Gastrocnemius medialis (tissue), 4 donors: ENCODE data around the gene NCOR2. TPM values are rescaled to one million over a fixed set of nuclear protein-coding genes. Genes with fewer than 3 reads are reported as not detected.

Experiments used
- ATAC-seq, 2 donors: fragments of 150-250 bp; one replicate each; pipeline ENCODE4 v1.9.1; 2016
- DNase-seq, 2 donors: peaks; one replicate each; pipeline ENCODE4 v3.0.0-alpha.2; 2019
- H3K27ac ChIP-seq, 4 donors: fragments of 200-600 bp; sonication (generic); 1 replicate in 1 of 4; 2 replicates in 3 of 4; pipeline ENCODE4 v1.5.1; 2016 to 2018; ENCODE audit warnings: mild to moderate bottlenecking in 2 of 4, moderate library complexity in 1 of 4
- H3K27me3 ChIP-seq, 3 donors: fragments of 200-600 bp; sonication (generic) in 2 of 3; 1 replicate in 1 of 3; 2 replicates in 2 of 3; pipeline versions ENCODE4 v1.5.1 to v1.6.0; 2016 to 2019; ENCODE audit warnings: mild to moderate bottlenecking in 1 of 3, moderate library complexity in 1 of 3
- H3K36me3 ChIP-seq, 2 donors: fragments of 200-600 bp; sonication (generic) in 1 of 2; one replicate each; pipeline ENCODE4 v1.5.1; 2017 to 2018
- H3K4me1 ChIP-seq, 2 donors: fragments of 200-600 bp; sonication (generic) in 1 of 2; one replicate each; pipeline ENCODE4 v1.5.1; 2016 to 2017; ENCODE audit warnings: mild to moderate bottlenecking in 2 of 2
- H3K4me3 ChIP-seq, 4 donors: fragments of 200-600 bp; sonication (generic) in 3 of 4; 1 replicate in 1 of 4; 2 replicates in 3 of 4; pipeline ENCODE4 v1.5.1; 2016 to 2019; ENCODE audit warnings: mild to moderate bottlenecking in 2 of 4
- H3K9me3 ChIP-seq, 3 donors: fragments of 200-600 bp; sonication (generic) in 2 of 3; 1 replicate in 1 of 3; 2 replicates in 2 of 3; pipeline ENCODE4 v1.5.1; 2016 to 2019
- CTCF ChIP-seq, 5 experiments: fragments of 450-650 bp in 3 of 5; fragments of 200-600 bp in 2 of 5; sonication (generic) in 2 of 5; IDR thresholded peaks in 4 of 5; conservative IDR thresholded peaks in 1 of 5; 1 replicate in 4 of 5; 2 replicates in 1 of 5; pipeline ENCODE4 v1.5.1; 2016 to 2019; ENCODE audit warnings: antibody characterized with exemption in 5 of 5, mild to moderate bottlenecking in 3 of 5, moderate library complexity in 3 of 5
- POLR2A ChIP-seq, 2 donors: fragments of 450-650 bp; IDR thresholded peaks; one replicate each; pipeline ENCODE4 v1.6.1; 2017; ENCODE audit warnings: antibody characterized with exemption in 2 of 2, mild to moderate bottlenecking in 2 of 2, moderate library complexity in 2 of 2
- in situ Hi-C, 4 donors: fragments of 200-750 bp; cut with MboI; loops; one replicate each; pipeline versions ENCODE4 v1.15.0 to v1.8.0; 2017; ENCODE audit warnings: low sequenced_read_pairs in 4 of 4
- intact Hi-C: fragments of 100-400 bp; cut with DNase I; formaldehyde crosslinking; loops from one replicate; pipeline ENCODE4 v1.15.1; 2023; ENCODE audit warnings: low total_unique reads
- total RNA-seq, 4 donors: library from RNA; depleted of rRNA; stranded (reverse); fragments of >200 nt; gene quantifications; one replicate each; pipeline versions ENCODE4 v1.1.0 to v1.2.3, GENCODE V29; 2016

NCOR2 gene
- total RNA-seq, 4 donors from 2014 or later, result 37.7 to 123 (median 105) TPM

GRCh38 chr12:124577374-124577773 is 10.0 kb upstream of the NCOR2 start:
- H3K27ac ChIP-seq, result no peak overlapping the region
- H3K36me3 ChIP-seq, result no peaks in the 10 kb centered on the region
- ATAC-seq (no peak), DNase-seq (no peak)
- in situ Hi-C loops, result loop anchor here in 2 of 4 donors (10.0 kb wide), 1 partner anchor 187 kb away; no protein-coding TSS in a partner anchor
- H3K4me3 ChIP-seq, result no peak overlapping the region
- H3K9me3 ChIP-seq, result no peaks in the 10 kb centered on the region
- H3K4me1 ChIP-seq, result no peaks in the 10 kb centered on the region
- intact Hi-C loops, result no loop called here
- H3K27me3 ChIP-seq, result no peaks in the 10 kb centered on the region
- TF ChIP-seq POLR2A (IDR thresholded peaks at IDR 0.05) (no peak), CTCF (IDR thresholded peaks at IDR 0.05 in 4 of 5, conservative IDR thresholded peaks at IDR 0.05 in 1 of 5) (no peak)

- DNase-seq, result no peak
- H3K27me3 ChIP-seq, result no peaks in the 10 kb centered on the region
- intact Hi-C loops, result no loop called here
- in situ Hi-C loops, result loop anchor here in 2 of 4 donors (10.0 kb wide), 1 partner anchor 189 kb away; no protein-coding TSS in a partner anchor
- no peak overlapping the region for H3K27ac ChIP-seq
- no peaks in the 10 kb centered on the region for H3K9me3 ChIP-seq
- ATAC-seq, result no peak
- H3K4me3 ChIP-seq, result no peak overlapping the region
- TF ChIP-seq CTCF (IDR thresholded peaks at IDR 0.05 in 4 of 5, conservative IDR thresholded peaks at IDR 0.05 in 1 of 5), result no peak
- TF ChIP-seq POLR2A (IDR thresholded peaks at IDR 0.05), result no peak
- H3K4me1 ChIP-seq, result no peaks in the 10 kb centered on the region
- H3K36me3 ChIP-seq, result no peaks in the 10 kb centered on the region
These were observed 8.7 kb upstream of the NCOR2 start for GRCh38 chr12:124576061-124576650.

- H3K9me3 ChIP-seq, result no peaks in the 10 kb centered on the region
- no peak overlapping the region for H3K4me3 ChIP-seq
- in situ Hi-C loops (loop anchor here in 3 of 4 donors (5.0 to 10.0 kb wide), 2 partner anchors 191 to 193 kb away; no protein-coding TSS in a partner anchor), intact Hi-C loops (no loop called here)
- no peak overlapping the region for H3K27ac ChIP-seq
- TF ChIP-seq POLR2A (IDR thresholded peaks at IDR 0.05) (no peak), CTCF (IDR thresholded peaks at IDR 0.05 in 4 of 5, conservative IDR thresholded peaks at IDR 0.05 in 1 of 5) (no peak)
- no peaks in the 10 kb centered on the region for H3K36me3 ChIP-seq
- no peak for DNase-seq
- no peak for ATAC-seq
- H3K27me3 ChIP-seq, result no peaks in the 10 kb centered on the region
- peaks cover 1 to 2% of the 10 kb centered on the region in 2 donors for H3K4me1 ChIP-seq
These were observed 6.7 kb upstream of the NCOR2 start for GRCh38 chr12:124573839-124574786.

- TF ChIP-seq CTCF (IDR thresholded peaks at IDR 0.05 in 4 of 5, conservative IDR thresholded peaks at IDR 0.05 in 1 of 5), result no peak
- no peak for TF ChIP-seq POLR2A (IDR thresholded peaks at IDR 0.05)
- no peak overlapping the region for H3K27ac ChIP-seq
- intact Hi-C loops, result no loop called here
- H3K27me3 ChIP-seq, result no peaks in the 10 kb centered on the region
- H3K36me3 ChIP-seq, result no peaks in the 10 kb centered on the region
- no peak overlapping the region for H3K4me3 ChIP-seq
- H3K4me1 ChIP-seq, result peaks cover 14 to 17% of the 10 kb centered on the region in 2 donors
- no peak for DNase-seq
- no peaks in the 10 kb centered on the region for H3K9me3 ChIP-seq
- no peak for ATAC-seq
- in situ Hi-C loops, result loop anchor here in 3 of 4 donors (5.0 to 10.0 kb wide), 2 partner anchors 193 to 196 kb away; no protein-coding TSS in a partner anchor
These were observed 4.1 kb upstream of the NCOR2 start for GRCh38 chr12:124571556-124571955.
